HCEC 1CT (cell line): Measurements from ENCODE around the gene RARB.

Experiments
- DNase-seq: peaks from one replicate; pipeline ENCODE4 v3.0.0-alpha.2; 2017

RARB gene

GRCh38 chr3:25473246-25473645, 45.2 kb downstream of the RARB start:
- no peak for DNase-seq

- no peak for DNase-seq
These were observed 46.0 kb downstream of the RARB start for GRCh38 chr3:25474052-25474451.

- no peak for DNase-seq
These were observed 48.6 kb downstream of the RARB start for GRCh38 chr3:25476639-25477038.

GRCh38 chr3:25478211-25478757, 50.2 kb downstream of the RARB start:
- no peak for DNase-seq

GRCh38 chr3:25478964-25479726, 51.1 kb downstream of the RARB start:
- DNase-seq = no peak

- DNase-seq = no peak
These were observed 51.6 kb downstream of the RARB start for GRCh38 chr3:25479727-25480010.

- no peak for DNase-seq
These were observed 52.7 kb downstream of the RARB start for GRCh38 chr3:25480811-25481210.

- DNase-seq = no peak
These were observed 53.3 kb downstream of the RARB start for GRCh38 chr3:25481386-25481785.

GRCh38 chr3:25483456-25483855, 55.4 kb downstream of the RARB start:
- DNase-seq = no peak

GRCh38 chr3:25485673-25486072, 57.6 kb downstream of the RARB start:
- no peak for DNase-seq

- DNase-seq = no peak
These were observed 58.9 kb downstream of the RARB start for GRCh38 chr3:25486932-25487331.

GRCh38 chr3:25489858-25490593, 62.0 kb downstream of the RARB start:
- no peak for DNase-seq

- no peak for DNase-seq
These were observed 65.2 kb downstream of the RARB start for GRCh38 chr3:25493246-25493645.

- DNase-seq = peak; percentile 61
These were observed 65.7 kb downstream of the RARB start for GRCh38 chr3:25493786-25494185.

GRCh38 chr3:25495304-25495703, 67.2 kb downstream of the RARB start:
- DNase-seq = no peak

- DNase-seq = no peak
These were observed 67.7 kb downstream of the RARB start for GRCh38 chr3:25495726-25496253.

GRCh38 chr3:25497096-25497495, 69.0 kb downstream of the RARB start:
- DNase-seq = no peak

- no peak for DNase-seq
These were observed 72.7 kb downstream of the RARB start for GRCh38 chr3:25500706-25501210.

GRCh38 chr3:25502233-25502632, 74.2 kb downstream of the RARB start:
- no peak for DNase-seq

- DNase-seq = no peak
These were observed 75.8 kb downstream of the RARB start for GRCh38 chr3:25503898-25504301.

- no peak for DNase-seq
These were observed 77.5 kb downstream of the RARB start for GRCh38 chr3:25505581-25505980.

GRCh38 chr3:25507811-25508210, 79.7 kb downstream of the RARB start:
- DNase-seq = no peak

- no peak for DNase-seq
These were observed 80.4 kb downstream of the RARB start for GRCh38 chr3:25508433-25508832.

- peak; percentile 43 for DNase-seq
These were observed 80.8 kb downstream of the RARB start for GRCh38 chr3:25508901-25509300.
